Smooth muscle cell (in vitro differentiated cells): ENCODE results near the gene TM9SF3. TPM values are rescaled to one million over a fixed set of nuclear protein-coding genes. Genes with fewer than 3 reads are reported as not detected.
A peak's percentile ranks its signal among the peaks of the same experiment; 100 is the strongest.

ENCODE experiments used
- DNase-seq: peaks from one replicate; lab custom pipeline; 2025; ENCODE audit not compliant: unreplicated experiment; lab: John Stamatoyannopoulos, UW
- H2AFZ ChIP-seq: fragments of 200-600 bp; sonication (generic); 2 replicates; pipeline ENCODE4 v1.6.0; 2016; ENCODE audit warnings: antibody characterized with exemption, low read depth, mild to moderate bottlenecking
- H3F3A ChIP-seq: fragments of 200-600 bp; sonication (generic); 2 replicates; pipeline ENCODE4 v1.6.0; 2017; ENCODE audit warnings: antibody characterized with exemption, low read depth
- H3K27ac ChIP-seq: fragments of 200-600 bp; sonication (generic); 2 replicates; pipeline ENCODE4 v1.5.1; 2016; ENCODE audit warnings: low read depth, mild to moderate bottlenecking
- H3K27me3 ChIP-seq: fragments of 200-600 bp; sonication (generic); 2 replicates; pipeline ENCODE4 v1.6.1; 2016; ENCODE audit warnings: low read depth, mild to moderate bottlenecking
- H3K36me3 ChIP-seq: fragments of 200-600 bp; sonication (generic); 2 replicates; pipeline ENCODE4 v1.5.1; 2016; ENCODE audit warnings: low read depth
- H3K4me1 ChIP-seq: fragments of 200-600 bp; sonication (generic); 2 replicates; pipeline ENCODE4 v1.5.1; 2016; ENCODE audit warnings: low read depth
- H3K4me2 ChIP-seq: fragments of 200-600 bp; sonication (generic); 2 replicates; pipeline ENCODE4 v1.6.0; 2016; ENCODE audit warnings: mild to moderate bottlenecking
- H3K4me3 ChIP-seq: fragments of 200-600 bp; sonication (generic); 2 replicates; pipeline ENCODE4 v1.5.1; 2016; ENCODE audit warnings: mild to moderate bottlenecking
- H3K79me2 ChIP-seq: fragments of 200-600 bp; sonication (generic); 2 replicates; pipeline ENCODE4 v1.6.0; 2016; ENCODE audit warnings: low read depth, mild to moderate bottlenecking
- H3K9ac ChIP-seq: fragments of 200-600 bp; sonication (generic); 2 replicates; pipeline ENCODE4 v1.6.0; 2016; ENCODE audit warnings: low read depth
- H3K9me3 ChIP-seq: fragments of 200-600 bp; sonication (generic); replicated peaks from 2 replicates; pipeline ENCODE4 v1.5.1; 2016; ENCODE audit warnings: low read depth
- H4K20me1 ChIP-seq: fragments of 200-600 bp; sonication (generic); 2 replicates; pipeline ENCODE4 v1.6.0; 2016; ENCODE audit warnings: low read depth
- WGBS: methylation state at CpG from one replicate; pipeline ENCODE4 v1.1.7; 2016; ENCODE audit warnings: low lambda C conversion rate; 5-methylcytosine and 5-hydroxymethylcytosine counted together
- polyA plus RNA-seq: library from polyadenylated mRNA; unstranded; fragments of >200 nt; fragmentation: Nextera tagmentation; extraction: Ambion mirVana; gene quantifications from 2 replicates; pipeline ENCODE4 v1.2.1, GENCODE V29; 2016
- total RNA-seq: library from RNA; depleted of rRNA; stranded (reverse); fragments of >200 nt; gene quantifications from 2 replicates; pipeline ENCODE4 v1.2.3, GENCODE V29; 2014
- TF ChIP-seq, protein P1 (sequence below): fragments of 200-600 bp; sonication (generic); IDR thresholded peaks from 2 replicates; pipeline ENCODE4 v1.5.1; 2017; ENCODE audit warnings: borderline replicate concordance, mild to moderate bottlenecking, antibody characterized with exemption; ENCODE audit not compliant: insufficient read depth, poor library complexity, severe bottlenecking

Gene TM9SF3
- total and polyA plus RNA-seq, 2 experiments from 2014 or later = 126 to 138 TPM

DNA sequence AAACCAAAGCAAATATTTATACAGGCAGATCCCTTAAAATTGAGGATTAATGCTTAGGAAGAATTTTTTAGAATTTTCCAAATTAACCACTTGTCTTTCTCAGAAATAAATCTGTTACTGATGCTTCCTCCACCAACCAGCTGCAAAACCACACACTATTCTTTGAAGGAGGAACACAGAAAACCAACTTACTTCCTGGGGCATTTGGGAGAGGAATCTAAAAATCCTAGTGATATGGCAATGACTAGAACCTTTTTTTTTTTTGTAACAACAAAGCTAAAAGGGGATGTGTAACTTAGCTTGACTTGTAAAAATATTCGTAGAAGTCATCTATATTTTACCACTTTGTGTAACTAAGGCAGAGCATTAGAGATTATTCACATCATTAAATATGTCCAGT is 5.1 kb upstream of the TM9SF3 start:
- Histone ChIP-seq H3F3A (peaks cover 10% of the 10 kb centered on the region), H2AFZ (no peak overlapping the region), H3K79me2 (peaks cover 9% of the 10 kb centered on the region), H3K4me1 (peaks cover 8% of the 10 kb centered on the region), H3K27me3 (no peaks in the 10 kb centered on the region), H3K9ac (no peak overlapping the region), H3K4me3 (no peak overlapping the region), H3K27ac (no peak overlapping the region), H4K20me1 (no peaks in the 10 kb centered on the region), H3K4me2 (no peak overlapping the region), H3K36me3 (no peaks in the 10 kb centered on the region), H3K9me3 (no peaks in the 10 kb centered on the region)
- DNase-seq = no peak
- WGBS = 84% methylated on average over 1 of the region's 1 CpG
- TF ChIP-seq, protein P1, sequence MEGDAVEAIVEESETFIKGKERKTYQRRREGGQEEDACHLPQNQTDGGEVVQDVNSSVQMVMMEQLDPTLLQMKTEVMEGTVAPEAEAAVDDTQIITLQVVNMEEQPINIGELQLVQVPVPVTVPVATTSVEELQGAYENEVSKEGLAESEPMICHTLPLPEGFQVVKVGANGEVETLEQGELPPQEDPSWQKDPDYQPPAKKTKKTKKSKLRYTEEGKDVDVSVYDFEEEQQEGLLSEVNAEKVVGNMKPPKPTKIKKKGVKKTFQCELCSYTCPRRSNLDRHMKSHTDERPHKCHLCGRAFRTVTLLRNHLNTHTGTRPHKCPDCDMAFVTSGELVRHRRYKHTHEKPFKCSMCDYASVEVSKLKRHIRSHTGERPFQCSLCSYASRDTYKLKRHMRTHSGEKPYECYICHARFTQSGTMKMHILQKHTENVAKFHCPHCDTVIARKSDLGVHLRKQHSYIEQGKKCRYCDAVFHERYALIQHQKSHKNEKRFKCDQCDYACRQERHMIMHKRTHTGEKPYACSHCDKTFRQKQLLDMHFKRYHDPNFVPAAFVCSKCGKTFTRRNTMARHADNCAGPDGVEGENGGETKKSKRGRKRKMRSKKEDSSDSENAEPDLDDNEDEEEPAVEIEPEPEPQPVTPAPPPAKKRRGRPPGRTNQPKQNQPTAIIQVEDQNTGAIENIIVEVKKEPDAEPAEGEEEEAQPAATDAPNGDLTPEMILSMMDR = no peak

DNA sequence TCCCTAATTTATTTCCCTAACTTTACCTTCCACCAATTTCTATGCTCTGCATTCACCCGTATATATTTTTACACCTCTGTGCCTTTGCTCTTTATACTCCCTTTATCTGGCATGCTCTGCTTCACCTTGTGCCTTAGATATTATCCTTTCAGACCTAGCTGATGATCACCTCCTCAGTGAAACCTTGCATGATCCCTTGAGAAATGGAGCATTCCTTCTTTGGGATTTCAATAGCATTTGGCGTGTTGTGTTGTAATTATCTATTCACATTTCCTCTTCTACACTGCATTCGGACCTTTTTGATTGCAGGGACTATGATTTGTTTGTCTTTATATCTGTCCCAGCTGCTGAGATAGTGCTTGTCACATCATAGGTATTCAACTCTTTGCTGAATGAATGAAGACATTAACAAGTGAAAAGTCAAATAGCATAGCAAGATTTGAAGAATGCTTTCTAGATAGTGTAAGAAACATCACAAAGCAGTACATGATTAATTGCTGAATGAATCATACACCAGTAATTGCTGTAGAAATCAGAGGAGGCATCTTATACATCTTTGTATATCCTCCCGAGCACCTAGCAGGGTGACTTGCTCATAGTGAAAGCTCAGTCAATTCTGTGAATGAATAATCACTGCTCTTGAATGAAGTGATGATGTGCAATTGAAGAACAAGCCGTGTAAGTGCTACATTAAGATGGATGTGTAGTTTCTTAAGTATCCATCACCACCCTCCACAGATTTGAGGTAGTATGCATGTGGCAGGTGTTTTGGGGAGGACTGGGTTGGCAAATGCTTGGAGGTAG is 2.0 kb upstream of the TM9SF3 start:
- Histone ChIP-seq H3K9ac (no peak overlapping the region), H3K4me1 (peaks cover 16% of the 10 kb centered on the region), H3K4me3 (no peak overlapping the region), H3K9me3 (no peaks in the 10 kb centered on the region), H3K79me2 (peaks cover 37% of the 10 kb centered on the region), H3F3A (peaks cover 10% of the 10 kb centered on the region), H2AFZ (no peak overlapping the region), H3K27me3 (no peaks in the 10 kb centered on the region), H3K36me3 (no peaks in the 10 kb centered on the region), H4K20me1 (peaks cover 25% of the 10 kb centered on the region), H3K4me2 (no peak overlapping the region), H3K27ac (no peak overlapping the region)
- 86% methylated on average over 5 of the region's 5 CpGs for WGBS
- DNase-seq = no peak
- TF ChIP-seq, protein P1 = no peak

DNA sequence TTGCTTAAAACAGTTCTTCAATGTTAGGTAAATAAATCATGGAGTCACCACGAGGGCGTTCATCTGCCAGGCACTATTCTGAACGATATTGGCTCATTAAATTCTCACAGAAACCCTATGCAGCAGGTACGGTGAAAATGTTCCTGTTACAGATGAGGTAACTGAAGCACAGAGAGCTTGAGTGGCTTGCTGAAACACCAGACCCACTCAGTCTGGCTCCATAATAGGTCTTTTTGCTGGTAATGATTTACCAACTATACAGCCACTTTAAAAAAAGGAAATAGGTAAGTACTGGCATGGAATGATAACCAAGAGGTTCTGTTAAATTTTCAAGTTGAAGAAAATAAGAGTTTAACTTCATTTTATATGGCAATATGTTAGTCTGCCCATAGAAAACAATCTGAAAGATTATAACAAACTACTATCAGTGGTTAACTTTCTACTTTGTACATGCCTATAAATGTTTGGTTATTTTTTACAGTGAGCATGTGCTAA is 1.3 kb upstream of the TM9SF3 start:
- Histone ChIP-seq H3K4me1 (peaks cover 16% of the 10 kb centered on the region), H2AFZ (no peak overlapping the region), H3K27me3 (no peaks in the 10 kb centered on the region), H4K20me1 (peaks cover 32% of the 10 kb centered on the region), H3K79me2 (peaks cover 44% of the 10 kb centered on the region), H3K4me2 (peak overlapping the region; percentile 87), H3K9me3 (no peaks in the 10 kb centered on the region), H3K4me3 (peak overlapping the region; percentile 93), H3K36me3 (no peaks in the 10 kb centered on the region), H3F3A (peaks cover 10% of the 10 kb centered on the region), H3K9ac (peak overlapping the region; percentile 97), H3K27ac (peak overlapping the region; percentile 99)
- DNase-seq = no peak
- 87% methylated on average over 4 of the region's 4 CpGs for WGBS
- TF ChIP-seq, protein P1 = no peak
